Uterus (tissue), 2 donors: ENCODE data around the gene PTPRN2.

Source experiments
- CTCF ChIP-seq, 4 experiments: fragments of 200-600 bp in 2 of 4; fragments of 450-650 bp in 2 of 4; sonication (generic) in 2 of 4; IDR thresholded peaks; one replicate each; pipeline ENCODE4 v1.5.1; 2016 to 2019; ENCODE audit warnings: antibody characterized with exemption in 4 of 4, mild to moderate bottlenecking in 2 of 4, moderate library complexity in 1 of 4
- POLR2A ChIP-seq, 2 donors: fragments of 450-650 bp; IDR thresholded peaks; one replicate each; pipeline ENCODE4 v1.6.1; 2016; ENCODE audit warnings: antibody characterized with exemption in 2 of 2, mild to moderate bottlenecking in 1 of 2, moderate library complexity in 1 of 2

GRCh38 chr7:157944734-157945291, 642.8 kb downstream of the PTPRN2 start:
- TF ChIP-seq CTCF (IDR thresholded peaks at IDR 0.05), result no peak
- no peak for TF ChIP-seq POLR2A (IDR thresholded peaks at IDR 0.05)
